Choroid plexus epithelial cell (primary cell): Measurements from ENCODE around the gene ACSL1.

Experiments
- DNase-seq: peaks from one replicate; pipeline ENCODE4 v3.0.0-alpha.2; 2010; ENCODE audit warnings: low read depth
- H3K4me3 ChIP-seq: 2 replicates; pipeline ENCODE4 v1.5.1; 2011; ENCODE audit warnings: low read depth, mild to moderate bottlenecking, control low read depth, low read length, moderate library complexity
- TF ChIP-seq, protein P1 (sequence below): conservative IDR thresholded peaks from 2 replicates; pipeline ENCODE4 v1.5.1; 2011; ENCODE audit warnings: low read depth, mild to moderate bottlenecking, control low read depth, inconsistent platforms, low read length, moderate library complexity

Gene ACSL1

DNA sequence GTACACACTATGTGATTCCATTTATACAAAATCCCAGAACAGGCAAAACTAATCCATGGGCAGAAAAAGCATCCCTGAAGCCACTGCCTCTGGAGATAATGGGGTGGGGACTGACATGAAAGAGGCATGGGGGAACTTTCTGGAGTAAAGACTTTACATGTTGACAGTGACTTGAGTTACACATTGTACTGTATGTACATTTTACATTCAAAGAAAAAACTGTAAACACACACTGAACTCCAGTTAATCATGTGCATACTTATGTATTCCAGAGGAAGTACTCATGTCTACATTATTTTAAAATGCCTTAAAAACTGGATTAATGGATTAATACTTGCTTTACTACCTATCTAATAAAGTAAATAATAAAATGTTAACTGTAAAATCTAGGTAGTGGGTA is 113.4 kb downstream of the ACSL1 start:
- TF ChIP-seq, protein P1, sequence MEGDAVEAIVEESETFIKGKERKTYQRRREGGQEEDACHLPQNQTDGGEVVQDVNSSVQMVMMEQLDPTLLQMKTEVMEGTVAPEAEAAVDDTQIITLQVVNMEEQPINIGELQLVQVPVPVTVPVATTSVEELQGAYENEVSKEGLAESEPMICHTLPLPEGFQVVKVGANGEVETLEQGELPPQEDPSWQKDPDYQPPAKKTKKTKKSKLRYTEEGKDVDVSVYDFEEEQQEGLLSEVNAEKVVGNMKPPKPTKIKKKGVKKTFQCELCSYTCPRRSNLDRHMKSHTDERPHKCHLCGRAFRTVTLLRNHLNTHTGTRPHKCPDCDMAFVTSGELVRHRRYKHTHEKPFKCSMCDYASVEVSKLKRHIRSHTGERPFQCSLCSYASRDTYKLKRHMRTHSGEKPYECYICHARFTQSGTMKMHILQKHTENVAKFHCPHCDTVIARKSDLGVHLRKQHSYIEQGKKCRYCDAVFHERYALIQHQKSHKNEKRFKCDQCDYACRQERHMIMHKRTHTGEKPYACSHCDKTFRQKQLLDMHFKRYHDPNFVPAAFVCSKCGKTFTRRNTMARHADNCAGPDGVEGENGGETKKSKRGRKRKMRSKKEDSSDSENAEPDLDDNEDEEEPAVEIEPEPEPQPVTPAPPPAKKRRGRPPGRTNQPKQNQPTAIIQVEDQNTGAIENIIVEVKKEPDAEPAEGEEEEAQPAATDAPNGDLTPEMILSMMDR, result no peak
- no peak for DNase-seq
- H3K4me3 ChIP-seq, result no peak overlapping the region

DNA sequence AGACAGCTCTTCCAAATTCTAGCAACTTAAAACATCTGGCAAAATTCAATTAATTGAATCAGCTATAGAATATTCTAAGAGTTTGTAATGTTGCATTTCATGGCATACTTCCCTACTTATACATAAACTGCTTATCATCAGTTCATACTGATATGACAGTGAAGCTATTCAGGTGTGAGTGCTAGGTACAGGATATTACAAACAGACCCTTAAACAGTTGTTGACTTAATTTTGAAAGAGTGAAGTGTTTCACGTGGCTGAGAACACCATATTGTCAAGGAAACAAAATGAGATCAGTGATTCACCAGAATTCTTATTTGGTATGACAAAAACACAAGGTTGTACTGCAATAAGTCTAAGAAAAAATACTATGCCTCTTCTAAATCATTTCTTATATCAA is 119.3 kb downstream of the ACSL1 start:
- DNase-seq, result no peak
- TF ChIP-seq, protein P1, result no peak
- no peak overlapping the region for H3K4me3 ChIP-seq

- TF ChIP-seq, protein P1, result no peak
- DNase-seq, result no peak
- H3K4me3 ChIP-seq, result no peak overlapping the region
These were observed 120.1 kb downstream of the ACSL1 start for GRCh38 chr4:184705692-184706091.
